WTC11 (cell line): ENCODE data around the gene NCK1. TPM values are rescaled to one million over a fixed set of nuclear protein-coding genes. Genes with fewer than 3 reads are reported as not detected.

ENCODE experiments used
- total RNA-seq: library from RNA; stranded (reverse); gene quantifications from 3 replicates; pipeline ENCODE4 v1.2.3, GENCODE V29; 2021
- TF ChIP-seq, protein P1 (sequence below): sonication (generic); formaldehyde crosslinking; IDR thresholded peaks from 2 replicates; pipeline ENCODE4 v1.8.0; 2023; ENCODE audit warnings: mild to moderate bottlenecking, missing genetic modification reagents

Gene NCK1
- total RNA-seq, 1 experiment from 2014 or later, result 28.9 TPM

DNA sequence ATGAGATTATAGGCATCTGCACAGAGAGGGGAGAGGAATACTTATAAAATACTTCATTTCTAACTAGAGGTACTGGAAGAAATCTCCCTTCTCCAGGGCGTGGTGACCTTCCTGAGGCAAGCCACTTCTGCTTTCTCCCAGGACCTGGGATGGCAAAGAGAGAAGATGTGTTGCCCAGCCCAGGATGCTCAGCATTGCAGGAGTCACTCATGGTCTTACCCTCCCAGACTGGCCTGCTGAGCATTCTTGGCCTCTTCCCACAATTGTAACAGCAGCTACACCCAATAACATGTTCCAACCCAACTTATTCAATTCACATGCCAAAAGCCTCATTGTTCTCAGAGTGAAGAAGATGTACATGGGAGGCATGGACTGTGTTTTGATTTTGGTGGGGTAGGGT, 133.6 kb downstream of the NCK1 start (continued):
- TF ChIP-seq, protein P1, sequence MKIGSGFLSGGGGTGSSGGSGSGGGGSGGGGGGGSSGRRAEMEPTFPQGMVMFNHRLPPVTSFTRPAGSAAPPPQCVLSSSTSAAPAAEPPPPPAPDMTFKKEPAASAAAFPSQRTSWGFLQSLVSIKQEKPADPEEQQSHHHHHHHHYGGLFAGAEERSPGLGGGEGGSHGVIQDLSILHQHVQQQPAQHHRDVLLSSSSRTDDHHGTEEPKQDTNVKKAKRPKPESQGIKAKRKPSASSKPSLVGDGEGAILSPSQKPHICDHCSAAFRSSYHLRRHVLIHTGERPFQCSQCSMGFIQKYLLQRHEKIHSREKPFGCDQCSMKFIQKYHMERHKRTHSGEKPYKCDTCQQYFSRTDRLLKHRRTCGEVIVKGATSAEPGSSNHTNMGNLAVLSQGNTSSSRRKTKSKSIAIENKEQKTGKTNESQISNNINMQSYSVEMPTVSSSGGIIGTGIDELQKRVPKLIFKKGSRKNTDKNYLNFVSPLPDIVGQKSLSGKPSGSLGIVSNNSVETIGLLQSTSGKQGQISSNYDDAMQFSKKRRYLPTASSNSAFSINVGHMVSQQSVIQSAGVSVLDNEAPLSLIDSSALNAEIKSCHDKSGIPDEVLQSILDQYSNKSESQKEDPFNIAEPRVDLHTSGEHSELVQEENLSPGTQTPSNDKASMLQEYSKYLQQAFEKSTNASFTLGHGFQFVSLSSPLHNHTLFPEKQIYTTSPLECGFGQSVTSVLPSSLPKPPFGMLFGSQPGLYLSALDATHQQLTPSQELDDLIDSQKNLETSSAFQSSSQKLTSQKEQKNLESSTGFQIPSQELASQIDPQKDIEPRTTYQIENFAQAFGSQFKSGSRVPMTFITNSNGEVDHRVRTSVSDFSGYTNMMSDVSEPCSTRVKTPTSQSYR (CRISPR knock-in tag), result no peak

Other genes starting within 250 kb of the NCK1 start
- gene STAG1, start 109.8 kb upstream of the NCK1 start, total RNA-seq, result 14.9 to 20.7 TPM (median 17.7 TPM) in 3 replicates
- gene SLC35G2, start 43.1 kb upstream of the NCK1 start, total RNA-seq, result 3.3 to 3.6 TPM (median 3.6 TPM) in 3 replicates
- 2.3 to 3.1 TPM (median 2.4 TPM) in 3 replicates for gene IL20RB, start 95.8 kb downstream of the NCK1 start, total RNA-seq